Jurkat, Clone E6-1 (cell line): ENCODE data around the gene PHOSPHO2.
A peak's percentile ranks its signal among the peaks of the same experiment; 100 is the strongest.

Experiments
- DNase-seq: peaks from one replicate; pipeline ENCODE4 v3.0.0-alpha.2; 2011; ENCODE audit warnings: low read depth, low spot score
- H3K4me3 ChIP-seq: 2 replicates; pipeline ENCODE4 v1.5.1; 2011; ENCODE audit warnings: mild to moderate bottlenecking, low read length, control low read depth, moderate library complexity

PHOSPHO2 gene

GRCh38 chr2:169712791-169713227, 18.5 kb downstream of the PHOSPHO2 start:
- no peak for DNase-seq
- H3K4me3 ChIP-seq: no peak overlapping the region

GRCh38 chr2:169713331-169713730, 19.1 kb downstream of the PHOSPHO2 start:
- DNase-seq: no peak
- H3K4me3 ChIP-seq: no peak overlapping the region

- no peak overlapping the region for H3K4me3 ChIP-seq
- no peak for DNase-seq
Measured at GRCh38 chr2:169714699-169715098, 20.4 kb downstream of the PHOSPHO2 start.

DNA sequence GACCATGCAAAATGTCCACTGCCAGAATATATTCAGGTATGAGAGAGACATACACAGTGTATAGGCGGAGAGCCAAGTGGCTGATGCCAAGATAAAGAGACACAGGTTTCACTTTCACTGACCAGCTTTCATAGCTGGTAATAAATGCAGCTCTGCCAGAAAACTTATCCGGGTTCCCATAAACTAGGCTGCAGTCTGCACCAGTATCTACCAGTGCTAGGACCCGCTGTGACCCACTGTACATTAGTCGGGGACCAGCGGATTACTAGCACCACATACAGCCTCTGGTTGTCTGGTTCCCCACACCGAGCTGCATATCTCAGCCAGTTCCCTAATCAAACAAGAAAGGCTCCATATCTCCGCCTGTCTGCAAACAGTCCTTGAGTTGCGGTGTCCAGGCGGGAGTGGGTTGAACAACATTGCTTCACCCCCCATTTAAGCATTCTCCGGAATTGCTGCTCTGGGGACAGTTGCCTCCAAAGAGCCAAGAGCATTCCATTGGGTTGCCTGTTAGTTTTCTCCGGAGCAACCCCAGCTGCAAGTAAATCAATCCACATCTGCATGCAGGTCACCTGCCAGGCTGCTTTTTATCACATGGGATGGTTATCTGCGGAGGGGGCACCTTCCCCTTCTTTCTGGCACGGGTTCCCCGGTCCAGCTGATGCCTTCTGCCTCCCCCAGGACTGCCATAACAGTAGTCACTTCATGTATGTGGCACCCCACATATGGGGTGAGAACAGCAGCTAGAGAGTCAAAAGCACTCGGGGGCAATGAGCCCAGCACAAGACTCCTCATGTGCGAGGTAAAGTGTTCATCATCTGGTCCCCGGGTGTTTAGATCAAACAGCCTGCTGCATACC, 21.3 kb downstream of the PHOSPHO2 start:
- no peak for DNase-seq

GRCh38 chr2:169716238-169716886, 22.1 kb downstream of the PHOSPHO2 start:
- H3K4me3 ChIP-seq: no peak overlapping the region
- DNase-seq: no peak

More for the DNA sequence above, 21.3 kb downstream of the PHOSPHO2 start:
- no peak overlapping the region for H3K4me3 ChIP-seq

DNA sequence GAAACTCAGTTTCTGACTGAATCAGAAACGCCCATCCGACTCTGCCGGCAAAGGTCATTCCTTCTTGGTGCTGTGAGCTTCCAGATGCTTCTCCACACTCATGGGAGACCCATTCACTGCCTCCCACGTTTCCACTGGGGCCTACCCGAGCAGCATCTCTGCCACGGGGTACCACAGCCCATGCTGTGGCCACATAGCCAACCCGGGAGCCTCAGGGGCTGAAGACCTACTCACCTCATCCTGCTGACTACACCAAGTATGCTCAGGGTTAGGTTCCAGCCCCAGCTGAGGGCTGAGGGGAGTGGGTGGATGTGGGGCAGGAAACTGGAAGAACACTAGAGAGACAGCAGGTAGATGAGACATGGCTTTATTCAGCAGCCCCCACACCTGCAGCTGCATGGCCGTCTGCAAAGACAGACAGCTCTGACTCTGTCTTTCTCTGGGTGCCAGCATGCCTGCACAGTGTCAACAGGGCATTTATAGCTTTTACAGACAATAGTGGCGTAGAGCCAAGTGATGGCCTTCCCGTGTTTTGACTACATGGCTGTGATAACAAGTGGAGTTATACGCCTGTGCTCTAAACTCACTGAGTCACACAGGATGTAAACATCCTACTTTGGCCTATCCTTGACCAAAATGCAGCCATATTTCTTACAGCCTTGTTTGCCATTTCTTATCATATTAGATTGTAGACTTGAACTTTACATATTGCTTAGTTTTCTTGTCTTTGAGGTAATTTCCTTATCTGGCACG, 22.8 kb downstream of the PHOSPHO2 start:
- no peak for DNase-seq
- no peak overlapping the region for H3K4me3 ChIP-seq

DNA sequence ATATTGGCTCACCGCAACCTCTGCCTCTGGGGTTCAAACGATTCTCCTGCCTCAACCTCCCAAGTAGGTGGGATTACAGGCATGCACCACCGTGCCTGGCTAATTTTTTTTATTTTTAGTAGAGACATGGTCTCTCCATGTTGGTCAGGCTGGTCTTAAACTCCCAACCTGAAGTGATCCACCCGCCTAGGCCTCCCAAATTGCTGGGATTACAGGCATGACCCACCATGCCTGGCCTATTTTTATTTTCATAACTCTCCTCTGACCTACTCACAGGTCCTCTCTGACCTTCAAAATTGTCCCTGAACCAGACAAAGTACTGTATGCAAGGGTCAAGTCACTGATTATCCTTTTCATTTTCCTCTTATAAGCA, 23.4 kb downstream of the PHOSPHO2 start:
- no peak overlapping the region for H3K4me3 ChIP-seq
- DNase-seq: no peak

DNA sequence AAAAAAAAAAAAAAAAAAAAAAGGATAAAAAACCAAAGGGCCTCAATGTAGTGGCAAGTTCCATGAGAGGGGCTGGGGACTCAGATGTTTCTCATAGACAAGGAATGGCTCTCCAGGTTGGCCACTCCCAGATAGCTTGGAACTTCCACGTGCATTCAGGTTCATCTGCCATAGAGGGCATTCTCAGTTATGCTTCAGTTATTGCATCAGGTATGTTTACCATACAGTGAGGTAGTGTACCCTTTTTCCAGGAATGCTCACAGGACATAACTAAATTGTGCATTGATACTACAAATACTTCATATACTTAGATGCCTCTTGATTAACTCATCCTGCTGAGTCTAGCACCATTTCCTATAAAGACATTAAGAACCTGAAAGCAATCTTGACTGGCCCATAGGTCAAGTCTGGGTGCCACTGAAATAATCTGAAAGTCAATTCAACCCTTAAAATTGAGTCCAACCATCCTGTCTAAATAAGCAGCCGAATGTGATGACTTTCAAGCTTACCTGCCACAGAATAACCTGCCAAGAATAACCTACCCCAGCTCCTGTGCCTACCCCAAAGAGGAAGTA, 24.7 kb downstream of the PHOSPHO2 start:
- no peak for DNase-seq
- H3K4me3 ChIP-seq: no peak overlapping the region

DNA sequence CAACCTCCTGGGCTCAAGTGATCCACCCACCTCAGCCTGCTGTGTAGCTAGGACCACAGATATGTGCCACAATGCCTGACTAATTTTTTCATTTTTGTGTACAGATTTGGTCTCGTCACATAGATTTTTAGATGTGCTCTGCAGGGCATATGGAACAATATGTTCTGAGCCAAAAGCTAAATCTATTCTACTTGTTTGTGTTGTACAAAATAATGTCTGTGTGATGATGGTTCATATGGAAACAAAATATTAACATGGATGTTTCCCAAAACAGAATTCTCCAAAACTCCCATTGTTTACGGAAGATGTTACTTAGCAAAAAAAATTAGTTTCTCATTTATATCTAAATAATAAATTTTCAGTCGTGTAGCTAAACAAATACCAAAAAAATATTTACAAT, 26.7 kb downstream of the PHOSPHO2 start:
- no peak for DNase-seq
- no peak overlapping the region for H3K4me3 ChIP-seq

GRCh38 chr2:169727065-169727464, 32.8 kb downstream of the PHOSPHO2 start:
- no peak for DNase-seq
- no peak overlapping the region for H3K4me3 ChIP-seq

GRCh38 chr2:169729274-169729605, 35.0 kb downstream of the PHOSPHO2 start:
- DNase-seq: no peak
- no peak overlapping the region for H3K4me3 ChIP-seq

GRCh38 chr2:169732075-169732474, 37.8 kb downstream of the PHOSPHO2 start:
- DNase-seq: no peak
- H3K4me3 ChIP-seq: no peak overlapping the region

DNA sequence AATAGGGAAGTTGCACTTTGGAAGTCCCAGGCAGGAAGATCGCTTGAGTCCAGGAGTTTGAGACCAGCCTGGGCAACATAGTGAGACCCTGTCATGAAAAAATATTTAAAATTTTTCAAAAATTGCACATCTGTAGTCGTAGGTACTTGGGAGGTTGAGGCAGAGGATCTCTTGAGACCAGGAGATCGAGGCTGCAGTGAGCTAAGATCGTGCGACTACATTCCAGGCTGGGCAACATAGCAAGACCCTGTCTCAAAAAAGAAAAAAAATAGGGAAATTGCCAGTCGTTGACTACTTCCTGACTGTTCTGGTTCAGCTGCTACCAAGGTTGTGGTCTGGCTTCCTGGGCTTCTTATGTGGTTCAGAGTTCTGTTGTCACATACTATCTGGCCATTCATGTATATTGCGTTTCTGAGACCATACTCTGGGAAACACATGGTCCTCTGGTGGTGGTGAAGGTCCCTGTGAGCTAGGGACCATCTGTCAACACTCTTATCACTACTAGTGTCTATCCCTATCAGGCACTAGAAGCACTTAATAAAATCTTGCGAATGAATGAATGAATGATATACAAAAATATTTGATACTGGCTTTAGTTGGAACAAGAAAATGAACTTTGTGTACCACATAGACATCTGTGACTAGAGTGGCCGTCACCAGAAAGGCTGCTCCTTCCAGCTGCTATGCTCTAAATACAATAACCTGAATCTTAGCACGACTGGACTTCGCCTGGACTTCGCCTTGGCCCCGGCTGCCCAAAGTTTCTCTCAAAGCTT, 38.5 kb downstream of the PHOSPHO2 start:
- DNase-seq: peak; percentile 82
- H3K4me3 ChIP-seq: peak overlapping the region; percentile 80

- H3K4me3 ChIP-seq: peak overlapping the region; percentile 80
- peak; percentile 18 for DNase-seq
Measured at GRCh38 chr2:169734169-169734847, 40.0 kb downstream of the PHOSPHO2 start.

GRCh38 chr2:169735623-169736022, 41.4 kb downstream of the PHOSPHO2 start:
- no peak overlapping the region for H3K4me3 ChIP-seq
- DNase-seq: no peak

- no peak overlapping the region for H3K4me3 ChIP-seq
- DNase-seq: no peak
Measured at GRCh38 chr2:169736902-169737301, 42.6 kb downstream of the PHOSPHO2 start.

GRCh38 chr2:169738566-169739229, 44.4 kb downstream of the PHOSPHO2 start:
- DNase-seq: no peak
- H3K4me3 ChIP-seq: no peak overlapping the region

GRCh38 chr2:169739351-169739750, 45.1 kb downstream of the PHOSPHO2 start:
- DNase-seq: no peak
- H3K4me3 ChIP-seq: no peak overlapping the region
